Dendritic cell treated with granulocyte-macrophage colony-stimulating factor and Interleukin-4, amounts not matched to agents 40 ng/mL and 50 ng/mL, for 4 days (primary cell): ENCODE results near the gene TOPAZ1.

Experiments used
- H3K27ac Mint-ChIP-seq: one replicate; pipeline ENCODE4 v1.8.0; 2022; ENCODE audit warnings: mild to moderate bottlenecking, mixed read lengths
- H3K27me3 Mint-ChIP-seq: one replicate; pipeline ENCODE4 v1.8.0; 2022; ENCODE audit warnings: mild to moderate bottlenecking, mixed read lengths
- H3K36me3 Mint-ChIP-seq: one replicate; pipeline ENCODE4 v1.8.0; 2022; ENCODE audit warnings: low read depth, mixed read lengths
- H3K4me1 Mint-ChIP-seq: one replicate; pipeline ENCODE4 v1.8.0; 2022; ENCODE audit warnings: low read depth, mixed read lengths
- H3K4me3 Mint-ChIP-seq: one replicate; pipeline ENCODE4 v1.8.0; 2022; ENCODE audit warnings: mild to moderate bottlenecking, moderate library complexity, mixed read lengths
- H3K9me3 Mint-ChIP-seq: one replicate; pipeline ENCODE4 v1.8.0; 2022; ENCODE audit warnings: mixed read lengths
- intact Hi-C: fragments of 100-400 bp; cut with micrococcal nuclease; formaldehyde crosslinking; loops from one replicate; pipeline ENCODE4 v1.15.0; 2022

The TOPAZ1 gene

DNA sequence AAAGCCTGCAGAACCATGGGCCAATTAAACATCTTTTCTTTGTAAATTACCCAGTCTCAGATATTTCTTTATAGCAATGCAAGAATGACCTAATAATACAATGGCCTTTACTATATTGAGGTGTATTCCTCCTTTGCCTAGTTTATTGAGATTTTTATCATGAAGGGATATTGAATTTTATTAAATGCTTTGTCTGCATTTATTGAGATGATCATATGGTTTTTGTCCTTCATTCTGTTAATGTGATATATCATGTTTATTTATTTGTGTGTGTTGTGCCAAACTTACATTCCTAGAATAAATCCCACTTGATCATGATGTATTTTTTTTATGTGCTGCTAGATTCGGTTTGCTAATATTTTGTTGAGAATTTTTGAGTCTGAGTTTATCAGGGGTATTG, 36.2 kb downstream of the TOPAZ1 start:
- peaks cover 9% of the 10 kb centered on the region for H3K4me1 Mint-ChIP-seq
- no peak overlapping the region for H3K27ac Mint-ChIP-seq
- no peaks in the 10 kb centered on the region for H3K36me3 Mint-ChIP-seq
- no peak overlapping the region for H3K4me3 Mint-ChIP-seq
- H3K9me3 Mint-ChIP-seq: no peaks in the 10 kb centered on the region
- H3K27me3 Mint-ChIP-seq: no peaks in the 10 kb centered on the region
- intact Hi-C loops: no loop called here

DNA sequence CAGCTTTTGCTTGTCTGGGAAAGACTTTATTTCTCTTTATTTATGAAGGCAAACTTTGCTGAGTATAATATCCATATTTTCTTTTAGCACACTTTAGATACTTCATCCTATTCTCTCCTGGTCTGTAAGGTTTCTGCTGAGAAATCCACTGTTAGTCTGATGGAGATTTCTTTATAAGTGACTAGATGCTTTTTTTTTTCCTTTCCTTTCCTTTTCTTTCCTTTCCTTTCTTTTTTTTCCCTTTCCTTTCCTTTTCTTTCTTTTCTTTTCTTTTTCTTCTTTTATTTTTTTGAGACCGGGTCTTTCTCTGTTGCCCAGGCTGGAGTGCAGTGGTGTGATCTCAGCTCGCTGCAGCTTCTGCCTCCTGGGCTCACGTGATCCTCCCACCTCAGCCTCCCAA, 38.4 kb downstream of the TOPAZ1 start:
- H3K4me1 Mint-ChIP-seq: peaks cover 12% of the 10 kb centered on the region
- intact Hi-C loops: no loop called here
- no peaks in the 10 kb centered on the region for H3K27me3 Mint-ChIP-seq
- H3K27ac Mint-ChIP-seq: no peak overlapping the region
- no peak overlapping the region for H3K4me3 Mint-ChIP-seq
- H3K36me3 Mint-ChIP-seq: no peaks in the 10 kb centered on the region
- H3K9me3 Mint-ChIP-seq: no peaks in the 10 kb centered on the region

DNA sequence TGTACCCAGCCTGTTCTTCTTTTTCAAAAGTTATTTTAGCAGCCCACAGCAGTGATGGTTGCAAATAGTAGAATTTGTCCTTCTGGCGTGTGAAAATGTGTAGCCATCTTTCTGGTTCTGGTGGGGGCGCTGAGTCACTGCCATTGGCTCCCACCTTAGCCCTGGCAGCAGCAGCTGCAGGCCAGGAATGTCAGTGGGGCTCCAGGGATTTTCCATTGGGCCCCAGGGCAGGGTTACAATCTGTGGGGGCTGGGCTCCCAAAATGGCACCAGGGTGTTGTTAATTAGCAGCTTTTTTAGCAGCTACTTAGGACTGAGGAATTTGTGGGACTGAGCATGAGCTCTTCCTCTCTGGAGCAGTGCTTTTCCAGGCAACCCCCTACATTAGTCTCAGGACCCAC, 38.9 kb downstream of the TOPAZ1 start:
- Mint-ChIP-seq H3K27me3 (no peaks in the 10 kb centered on the region), H3K4me3 (no peak overlapping the region), H3K36me3 (no peaks in the 10 kb centered on the region), H3K27ac (no peak overlapping the region), H3K9me3 (no peaks in the 10 kb centered on the region), H3K4me1 (peaks cover 12% of the 10 kb centered on the region)
- intact Hi-C loops: no loop called here

DNA sequence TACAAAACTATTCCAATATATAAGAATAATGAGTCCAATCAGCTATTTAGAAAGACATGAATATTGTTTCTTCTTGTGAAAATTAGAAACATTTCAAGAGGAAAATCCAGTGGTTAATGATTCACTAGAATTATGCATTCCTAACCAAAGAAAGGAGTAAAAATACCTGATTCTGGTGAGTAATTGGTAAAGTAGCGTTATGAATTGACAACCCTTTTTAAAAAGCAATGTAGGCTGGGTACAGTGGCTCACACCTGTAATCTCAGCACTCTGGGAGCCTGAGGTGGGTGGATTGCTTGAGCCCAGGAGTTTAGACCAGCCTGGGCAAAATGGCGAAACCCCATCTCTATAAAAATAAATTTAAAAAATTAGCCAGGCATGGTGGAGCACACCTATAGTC, 43.3 kb downstream of the TOPAZ1 start:
- intact Hi-C loops: no loop called here
- H3K36me3 Mint-ChIP-seq: no peaks in the 10 kb centered on the region
- no peaks in the 10 kb centered on the region for H3K9me3 Mint-ChIP-seq
- H3K27ac Mint-ChIP-seq: no peak overlapping the region
- H3K27me3 Mint-ChIP-seq: no peaks in the 10 kb centered on the region
- peaks cover 12% of the 10 kb centered on the region for H3K4me1 Mint-ChIP-seq
- no peak overlapping the region for H3K4me3 Mint-ChIP-seq

DNA sequence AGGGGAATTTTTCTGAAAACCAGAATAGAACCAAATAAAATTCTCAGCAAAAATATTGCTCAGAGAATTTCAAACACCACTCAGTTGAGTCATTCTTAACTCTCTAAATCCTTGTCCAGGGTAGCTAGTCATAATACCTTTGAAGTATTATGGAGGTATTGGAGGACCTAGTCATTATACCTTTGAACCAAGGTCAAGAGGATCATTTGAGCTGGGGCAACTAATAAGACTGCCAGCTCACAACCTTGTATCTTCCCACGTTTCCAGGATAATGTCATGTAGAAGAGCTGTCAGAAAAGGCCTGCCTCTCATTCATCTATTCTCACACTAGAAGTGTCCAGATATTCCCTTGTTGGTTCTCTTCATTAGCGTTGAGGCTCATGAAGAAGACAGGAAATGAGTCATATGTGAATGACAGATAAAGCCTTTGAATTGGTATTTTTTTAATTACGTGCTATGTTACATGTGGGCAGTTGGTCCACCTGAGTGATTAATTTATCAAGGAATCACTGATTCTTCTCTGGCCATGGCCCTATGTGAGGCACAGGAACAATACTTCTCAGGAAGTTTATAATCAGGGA, 48.3 kb downstream of the TOPAZ1 start:
- H3K4me3 Mint-ChIP-seq: no peak overlapping the region
- H3K27me3 Mint-ChIP-seq: no peaks in the 10 kb centered on the region
- intact Hi-C loops: no loop called here
- H3K9me3 Mint-ChIP-seq: no peaks in the 10 kb centered on the region
- H3K27ac Mint-ChIP-seq: no peak overlapping the region
- H3K4me1 Mint-ChIP-seq: no peaks in the 10 kb centered on the region
- H3K36me3 Mint-ChIP-seq: no peaks in the 10 kb centered on the region

DNA sequence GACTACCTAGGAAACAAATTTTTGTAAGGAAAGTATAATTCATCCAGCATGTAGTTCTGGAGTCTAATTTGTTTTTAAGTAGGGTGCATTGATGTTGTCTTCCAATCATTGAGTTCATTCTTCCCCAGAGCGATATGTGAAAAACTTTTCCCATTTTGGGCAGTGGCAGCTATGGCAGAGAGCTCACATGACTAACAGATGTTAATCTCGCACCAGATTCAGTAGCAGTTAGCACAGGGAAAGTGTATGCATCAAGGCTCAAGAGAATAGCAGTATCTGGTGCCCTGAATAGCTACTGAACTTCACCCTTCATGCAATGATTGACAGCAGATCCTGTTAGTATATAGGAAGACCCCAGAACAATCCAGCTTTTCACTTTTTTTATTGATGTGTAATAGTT, 50.6 kb downstream of the TOPAZ1 start:
- no peaks in the 10 kb centered on the region for H3K27me3 Mint-ChIP-seq
- intact Hi-C loops: no loop called here
- H3K4me3 Mint-ChIP-seq: no peak overlapping the region
- no peak overlapping the region for H3K27ac Mint-ChIP-seq
- no peaks in the 10 kb centered on the region for H3K36me3 Mint-ChIP-seq
- no peaks in the 10 kb centered on the region for H3K4me1 Mint-ChIP-seq
- H3K9me3 Mint-ChIP-seq: no peaks in the 10 kb centered on the region

DNA sequence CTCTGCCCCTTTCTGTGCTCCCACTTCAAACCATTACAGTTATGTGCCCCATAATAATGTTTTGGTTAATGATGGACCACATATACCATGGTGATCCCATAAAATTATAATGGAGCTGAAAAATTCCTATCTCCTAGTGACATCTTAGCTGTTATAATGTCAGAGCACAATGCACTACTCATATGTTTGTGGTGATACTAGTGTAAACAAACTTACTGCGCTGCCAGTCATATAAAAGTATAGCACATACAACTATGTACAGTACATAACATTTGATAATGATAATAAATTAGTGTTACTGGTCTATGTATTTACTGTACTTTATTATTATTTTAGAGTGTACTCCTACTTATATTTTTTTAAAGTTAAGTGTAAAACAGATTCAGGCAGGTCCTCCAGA, 51.3 kb downstream of the TOPAZ1 start:
- H3K9me3 Mint-ChIP-seq: no peaks in the 10 kb centered on the region
- intact Hi-C loops: no loop called here
- H3K27ac Mint-ChIP-seq: no peak overlapping the region
- no peaks in the 10 kb centered on the region for H3K4me1 Mint-ChIP-seq
- H3K27me3 Mint-ChIP-seq: no peaks in the 10 kb centered on the region
- H3K4me3 Mint-ChIP-seq: no peak overlapping the region
- H3K36me3 Mint-ChIP-seq: no peaks in the 10 kb centered on the region

DNA sequence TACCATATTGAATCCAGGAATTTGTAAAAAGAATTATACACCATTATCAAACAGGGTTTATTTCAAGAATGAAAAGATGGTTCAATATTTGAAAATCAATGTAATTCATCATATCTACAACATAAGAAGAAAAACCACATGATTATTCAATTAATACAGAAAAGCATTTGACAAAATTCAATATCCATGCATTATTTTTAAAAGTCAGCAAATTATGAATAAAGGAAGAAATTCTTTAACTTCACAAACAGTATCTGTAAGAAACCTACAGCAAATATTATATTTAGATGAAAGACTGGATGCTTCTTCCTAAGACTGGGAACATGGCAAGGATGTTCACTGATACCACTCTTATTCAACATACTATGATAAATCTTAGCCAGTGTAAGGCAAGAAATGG, 55.6 kb downstream of the TOPAZ1 start:
- Mint-ChIP-seq H3K4me3 (no peak overlapping the region), H3K27me3 (no peaks in the 10 kb centered on the region), H3K27ac (no peak overlapping the region), H3K36me3 (no peaks in the 10 kb centered on the region), H3K9me3 (no peaks in the 10 kb centered on the region), H3K4me1 (no peaks in the 10 kb centered on the region)
- intact Hi-C loops: no loop called here

DNA sequence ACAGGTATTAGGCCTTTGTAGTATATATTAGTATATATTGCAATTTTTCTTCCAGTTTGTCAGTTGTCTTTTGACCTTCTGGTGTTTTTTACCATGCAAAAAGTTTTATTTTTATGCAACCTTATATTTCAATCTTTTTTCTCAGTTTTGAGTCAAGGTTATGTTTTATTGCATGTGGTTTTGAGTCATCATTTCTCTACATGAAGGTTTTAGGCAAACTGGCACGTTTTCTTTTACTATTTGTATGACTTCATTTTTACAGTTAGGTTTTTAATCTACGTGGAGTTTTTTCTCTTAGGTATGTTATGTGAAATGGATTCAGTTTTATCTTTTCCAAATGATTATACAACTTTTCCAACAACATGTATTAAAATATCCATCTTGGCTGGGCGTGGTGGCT, 60.1 kb downstream of the TOPAZ1 start:
- Mint-ChIP-seq H3K4me3 (no peak overlapping the region), H3K27me3 (no peaks in the 10 kb centered on the region), H3K36me3 (no peaks in the 10 kb centered on the region)

DNA sequence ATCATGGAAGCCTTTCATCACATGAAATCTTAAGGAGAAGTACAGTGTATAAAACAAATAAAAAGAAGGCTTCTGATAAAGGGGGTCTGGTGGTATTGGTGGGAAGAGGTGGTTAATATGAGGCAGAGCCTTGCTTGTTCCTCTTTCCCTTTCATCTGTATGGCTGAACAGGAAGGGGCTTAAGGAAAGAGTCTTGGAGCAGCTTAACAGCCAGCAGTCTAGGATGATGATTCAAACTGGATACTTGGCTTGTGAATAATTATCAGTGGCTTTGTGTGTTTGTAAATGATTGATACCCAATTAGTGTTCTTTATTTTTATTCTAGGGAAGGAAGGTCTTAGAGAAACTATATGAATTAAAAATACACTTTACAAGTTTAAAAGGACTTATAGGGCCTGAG, 67.8 kb downstream of the TOPAZ1 start:
- Mint-ChIP-seq H3K36me3 (no peaks in the 10 kb centered on the region), H3K27ac (no peak overlapping the region), H3K4me1 (no peaks in the 10 kb centered on the region), H3K9me3 (no peaks in the 10 kb centered on the region), H3K27me3 (no peaks in the 10 kb centered on the region), H3K4me3 (no peak overlapping the region)
- intact Hi-C loops: no loop called here

More for the DNA sequence above, 60.1 kb downstream of the TOPAZ1 start:
- Mint-ChIP-seq H3K27ac (no peak overlapping the region), H3K9me3 (no peaks in the 10 kb centered on the region), H3K4me1 (no peaks in the 10 kb centered on the region)
- intact Hi-C loops: no loop called here

DNA sequence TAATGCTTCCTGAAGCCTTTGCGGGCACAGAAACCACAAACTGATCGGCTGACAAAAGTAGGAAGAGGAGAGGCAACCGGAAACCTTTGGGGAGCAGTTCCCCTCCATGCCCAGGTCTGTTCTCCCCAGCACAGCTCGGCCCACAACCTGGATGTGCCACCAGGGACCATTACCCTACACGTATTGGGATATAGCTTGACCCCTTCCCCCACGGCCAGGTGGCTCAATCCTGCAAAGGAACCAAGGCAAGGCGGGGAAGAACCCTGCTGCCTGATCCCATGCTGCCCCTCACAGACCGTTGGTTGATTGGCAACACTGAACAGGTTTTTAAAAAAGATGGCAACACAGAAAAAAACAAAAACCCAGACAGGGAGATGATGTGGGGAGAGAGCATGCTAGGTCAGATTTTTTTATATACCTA, 77.2 kb downstream of the TOPAZ1 start:
- intact Hi-C loops: no loop called here
- H3K9me3 Mint-ChIP-seq: no peaks in the 10 kb centered on the region
- H3K27ac Mint-ChIP-seq: no peak overlapping the region
- H3K36me3 Mint-ChIP-seq: no peaks in the 10 kb centered on the region
- H3K4me3 Mint-ChIP-seq: no peak overlapping the region
- peaks cover 6% of the 10 kb centered on the region for H3K4me1 Mint-ChIP-seq
- no peaks in the 10 kb centered on the region for H3K27me3 Mint-ChIP-seq

DNA sequence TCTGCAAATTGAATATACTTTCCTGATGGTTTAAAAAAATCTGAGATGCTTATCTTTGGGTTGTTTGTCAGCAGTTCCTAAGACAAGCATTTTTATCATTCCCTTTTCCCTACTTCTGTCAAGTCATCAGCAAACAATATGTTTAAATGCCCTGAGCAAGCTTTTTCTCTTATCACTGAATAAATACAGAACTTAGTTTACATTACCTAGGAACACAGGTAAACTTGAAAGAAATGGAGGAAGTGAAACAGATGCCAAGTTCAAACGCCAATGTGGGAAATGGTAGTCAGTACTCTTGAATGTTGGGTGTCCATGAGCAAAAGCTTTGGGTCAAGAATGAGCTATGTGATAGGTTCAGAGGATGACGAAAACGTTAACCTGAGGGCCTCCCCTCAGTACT, 79.6 kb downstream of the TOPAZ1 start:
- H3K27ac Mint-ChIP-seq: no peak overlapping the region
- no peak overlapping the region for H3K4me3 Mint-ChIP-seq
- H3K9me3 Mint-ChIP-seq: no peaks in the 10 kb centered on the region
- H3K4me1 Mint-ChIP-seq: peaks cover 6% of the 10 kb centered on the region
- intact Hi-C loops: loop anchor here (5.0 kb wide), 1 partner anchor 191 kb away; no protein-coding TSS in a partner anchor
- H3K36me3 Mint-ChIP-seq: no peaks in the 10 kb centered on the region
- H3K27me3 Mint-ChIP-seq: no peaks in the 10 kb centered on the region

DNA sequence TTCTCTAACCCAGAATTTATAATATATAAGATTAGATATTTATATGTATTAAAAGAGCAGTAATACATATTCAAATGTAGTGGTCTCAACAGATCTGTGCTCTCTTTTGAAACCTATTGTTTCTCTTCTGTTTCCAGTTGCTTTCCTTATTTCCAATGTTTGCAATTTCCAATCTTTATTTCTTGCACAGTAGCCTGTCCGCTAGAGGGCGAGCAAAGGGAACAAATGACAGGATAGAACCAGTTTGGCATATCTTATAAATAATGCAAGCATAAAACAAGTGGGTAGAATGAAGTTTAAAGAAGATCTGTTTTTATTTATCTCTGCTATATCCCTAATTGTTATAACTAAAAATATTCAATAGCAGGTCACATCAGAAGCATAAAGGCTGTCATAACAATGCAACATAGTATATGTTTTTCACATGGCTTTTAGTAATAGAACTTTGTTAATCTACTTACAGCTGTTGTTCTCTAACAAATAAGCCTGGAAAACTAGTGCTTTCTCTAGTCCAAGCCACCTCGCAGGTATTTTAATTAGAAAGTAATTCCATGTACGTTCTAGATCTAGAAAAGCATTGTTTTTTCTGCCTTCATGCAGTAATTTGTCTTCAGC, 81.8 kb downstream of the TOPAZ1 start:
- H3K4me3 Mint-ChIP-seq: no peak overlapping the region
- no peaks in the 10 kb centered on the region for H3K27me3 Mint-ChIP-seq
- H3K4me1 Mint-ChIP-seq: peaks cover 6% of the 10 kb centered on the region
- H3K9me3 Mint-ChIP-seq: no peaks in the 10 kb centered on the region
- H3K36me3 Mint-ChIP-seq: no peaks in the 10 kb centered on the region
- no peak overlapping the region for H3K27ac Mint-ChIP-seq
- intact Hi-C loops: loop anchor here (5.0 kb wide), 1 partner anchor 189 kb away; no protein-coding TSS in a partner anchor

DNA sequence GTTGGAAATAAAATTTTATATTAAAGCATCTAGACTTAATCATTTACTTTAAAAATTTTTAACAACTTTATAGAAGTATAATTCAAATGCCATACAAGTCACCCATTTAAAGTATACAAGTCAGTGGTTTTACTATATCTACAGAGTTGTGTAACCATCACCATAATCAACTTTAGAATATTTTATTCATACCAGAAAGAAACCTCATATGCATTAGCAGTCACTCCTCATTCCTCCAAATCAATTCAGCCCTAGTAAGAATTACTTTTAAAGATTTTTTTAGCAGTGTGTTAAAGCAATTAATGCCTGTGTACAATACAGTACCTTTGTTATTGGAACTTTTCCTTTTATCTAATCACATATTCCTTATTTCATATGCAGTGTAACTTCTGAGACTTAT, 82.9 kb downstream of the TOPAZ1 start:
- intact Hi-C loops: loop anchor here (5.0 kb wide), 1 partner anchor 188 kb away; no protein-coding TSS in a partner anchor
- Mint-ChIP-seq H3K36me3 (no peaks in the 10 kb centered on the region), H3K27ac (no peak overlapping the region), H3K27me3 (no peaks in the 10 kb centered on the region), H3K4me3 (no peak overlapping the region), H3K9me3 (no peaks in the 10 kb centered on the region), H3K4me1 (no peaks in the 10 kb centered on the region)

DNA sequence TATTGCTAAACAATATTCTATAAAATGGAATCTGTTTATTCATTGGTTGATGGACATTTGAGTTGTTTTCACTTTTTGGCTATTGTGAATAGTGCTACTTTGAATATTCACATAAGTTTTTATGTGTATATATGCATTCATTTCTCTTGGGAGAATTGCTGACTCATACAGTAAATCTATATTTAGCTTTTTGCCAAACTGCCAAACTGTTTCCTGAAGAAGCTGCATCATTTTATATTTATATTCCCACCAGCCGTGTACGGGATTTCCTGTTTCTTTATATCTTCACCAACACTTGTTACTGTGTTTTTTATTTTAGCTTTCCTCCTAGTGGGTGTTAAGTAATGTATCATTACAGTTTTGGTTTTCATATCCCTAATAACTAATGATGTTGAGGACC, 84.3 kb downstream of the TOPAZ1 start:
- H3K27me3 Mint-ChIP-seq: no peaks in the 10 kb centered on the region
- no peak overlapping the region for H3K27ac Mint-ChIP-seq
- intact Hi-C loops: no loop called here
- H3K36me3 Mint-ChIP-seq: no peaks in the 10 kb centered on the region
- no peak overlapping the region for H3K4me3 Mint-ChIP-seq
- H3K9me3 Mint-ChIP-seq: no peaks in the 10 kb centered on the region
- no peaks in the 10 kb centered on the region for H3K4me1 Mint-ChIP-seq
